Sigmoid colon (tissue), 7 donors: ENCODE results near the gene ATP5F1D. TPM values are rescaled to one million over a fixed set of nuclear protein-coding genes. Genes with fewer than 3 reads are reported as not detected.

Experiments used
- DNase-seq: peaks from one replicate; pipeline ENCODE4 v3.0.0-alpha.2; 2019
- H3K27ac ChIP-seq, 4 donors: fragments of 200-600 bp; sonication (generic); one replicate each; pipeline ENCODE4 v1.5.1; 2016 to 2019; ENCODE audit warnings: mild to moderate bottlenecking in 1 of 4
- H3K27me3 ChIP-seq, 3 donors: fragments of 200-600 bp; sonication (generic); one replicate each; pipeline ENCODE4 v1.5.1; 2019; ENCODE audit warnings: mild to moderate bottlenecking in 1 of 3
- H3K36me3 ChIP-seq, 4 donors: fragments of 200-600 bp; sonication (generic); one replicate each; pipeline ENCODE4 v1.5.1; 2016 to 2019
- H3K4me1 ChIP-seq, 4 donors: fragments of 200-600 bp; sonication (generic); one replicate each; pipeline ENCODE4 v1.5.1; 2017 to 2019
- H3K4me3 ChIP-seq, 4 donors: fragments of 200-600 bp; sonication (generic); one replicate each; pipeline ENCODE4 v1.5.1; 2017 to 2019; ENCODE audit warnings: mild to moderate bottlenecking in 2 of 4, moderate library complexity in 1 of 4
- H3K9me3 ChIP-seq, 4 donors: fragments of 200-600 bp in 3 of 4; sonication (generic) in 3 of 4; one replicate each; pipeline versions ENCODE4 v1.5.1 to v1.6.1; 2013 to 2019
- EP300 ChIP-seq, 4 donors: sonication (generic); formaldehyde crosslinking; IDR thresholded peaks; one replicate each; pipeline ENCODE4 v1.6.1; 2017; ENCODE audit warnings: antibody characterized with exemption in 4 of 4
- POLR2A ChIP-seq, 2 donors: fragments of 450-650 bp; IDR thresholded peaks; one replicate each; pipeline ENCODE4 v1.6.1; 2016; ENCODE audit warnings: antibody characterized with exemption in 2 of 2, mild to moderate bottlenecking in 2 of 2, moderate library complexity in 2 of 2
- POLR2AphosphoS5 ChIP-seq, 4 donors: sonication (generic); formaldehyde crosslinking; IDR thresholded peaks; one replicate each; pipeline ENCODE4 v1.6.1; 2017; ENCODE audit warnings: antibody characterized with exemption in 4 of 4
- WGBS, 2 donors: extraction: QIAGEN DNeasy Blood & Tissue Kit; methylation state at CpG; one replicate each; pipeline ENCODE4 v1.1.7; 2013; 5-methylcytosine and 5-hydroxymethylcytosine counted together
- intact Hi-C: fragments of 100-400 bp; cut with DNase I; formaldehyde crosslinking; loops from one replicate; pipeline ENCODE4 v1.15.1; 2023
- polyA plus RNA-seq, 3 donors: library from polyadenylated mRNA; stranded (reverse); fragments of 200-250 nt; gene quantifications; one replicate each; pipeline ENCODE4 v1.2.3, GENCODE V29; 2013
- total RNA-seq, 4 donors: library from RNA; depleted of rRNA; stranded (reverse); fragments of >200 nt; gene quantifications; one replicate each; pipeline ENCODE4 v1.1.0, GENCODE V29; 2016
- TF ChIP-seq, protein P1 (sequence below), 4 experiments: fragments of 450-650 bp in 3 of 4; fragments of 200-600 bp in 1 of 4; IDR thresholded peaks; one replicate each; pipeline ENCODE4 v1.5.1; 2016 to 2019; ENCODE audit warnings: antibody characterized with exemption in 4 of 4, mild to moderate bottlenecking in 3 of 4, moderate library complexity in 2 of 4
- donor health status: healthy with polysubstance abuse.
- donor health status: Bipolar disorder and iron deficiency.
- donor health status: healthy.

ATP5F1D gene
- total and polyA plus RNA-seq, 7 donors, result 74.7 to 390 (median 112) TPM

DNA sequence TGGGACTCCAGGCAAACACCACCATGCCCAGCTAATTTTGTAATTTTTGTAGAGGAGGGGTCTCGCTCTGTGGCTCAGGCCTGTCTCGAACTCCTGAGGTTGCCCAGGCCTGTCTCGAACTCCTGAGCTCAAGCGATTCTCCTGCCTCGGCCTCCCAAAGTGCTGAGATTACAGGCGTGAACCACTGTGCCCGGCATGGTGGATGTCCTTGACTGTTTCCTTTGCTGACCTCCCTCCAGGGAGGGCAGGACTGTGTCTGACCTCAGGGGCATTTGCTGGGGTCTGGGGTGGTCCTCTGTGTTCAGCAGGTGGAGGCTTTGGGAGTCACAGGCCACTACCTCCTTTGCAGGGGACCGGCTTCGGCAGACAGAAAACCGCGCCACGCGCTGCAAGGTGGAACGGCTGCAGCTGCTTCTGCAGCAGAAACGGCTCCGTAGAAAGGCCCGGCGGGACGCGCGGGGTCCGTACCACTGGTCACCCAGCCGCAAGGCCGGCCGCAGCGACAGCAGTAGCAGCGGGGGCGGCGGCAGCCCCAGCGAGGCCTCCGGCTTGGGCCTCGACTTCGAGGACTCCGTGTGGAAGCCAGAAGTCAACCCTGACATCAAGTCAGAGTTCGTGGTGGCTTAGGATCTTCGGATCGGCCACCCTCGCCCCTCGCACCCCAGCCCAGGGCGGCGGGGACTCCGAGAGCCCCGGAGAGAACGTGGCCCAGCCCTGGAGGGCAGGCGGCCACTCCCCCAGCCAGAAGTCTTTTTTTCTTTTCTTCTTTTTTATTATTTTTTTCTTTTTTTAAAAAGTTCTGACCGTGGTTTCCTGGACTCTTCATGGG, 15.3 kb downstream of the ATP5F1D start:
- TF ChIP-seq EP300 (IDR thresholded peaks at IDR 0.05) (no peak), POLR2A (IDR thresholded peaks at IDR 0.05) (no peak), POLR2AphosphoS5 (IDR thresholded peaks at IDR 0.05) (peak in 2 of 4 donors; percentile 25 to 50)
- TF ChIP-seq, protein P1, sequence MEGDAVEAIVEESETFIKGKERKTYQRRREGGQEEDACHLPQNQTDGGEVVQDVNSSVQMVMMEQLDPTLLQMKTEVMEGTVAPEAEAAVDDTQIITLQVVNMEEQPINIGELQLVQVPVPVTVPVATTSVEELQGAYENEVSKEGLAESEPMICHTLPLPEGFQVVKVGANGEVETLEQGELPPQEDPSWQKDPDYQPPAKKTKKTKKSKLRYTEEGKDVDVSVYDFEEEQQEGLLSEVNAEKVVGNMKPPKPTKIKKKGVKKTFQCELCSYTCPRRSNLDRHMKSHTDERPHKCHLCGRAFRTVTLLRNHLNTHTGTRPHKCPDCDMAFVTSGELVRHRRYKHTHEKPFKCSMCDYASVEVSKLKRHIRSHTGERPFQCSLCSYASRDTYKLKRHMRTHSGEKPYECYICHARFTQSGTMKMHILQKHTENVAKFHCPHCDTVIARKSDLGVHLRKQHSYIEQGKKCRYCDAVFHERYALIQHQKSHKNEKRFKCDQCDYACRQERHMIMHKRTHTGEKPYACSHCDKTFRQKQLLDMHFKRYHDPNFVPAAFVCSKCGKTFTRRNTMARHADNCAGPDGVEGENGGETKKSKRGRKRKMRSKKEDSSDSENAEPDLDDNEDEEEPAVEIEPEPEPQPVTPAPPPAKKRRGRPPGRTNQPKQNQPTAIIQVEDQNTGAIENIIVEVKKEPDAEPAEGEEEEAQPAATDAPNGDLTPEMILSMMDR (IDR thresholded peaks at IDR 0.05), result no peak
- Histone ChIP-seq H3K36me3 (peaks cover 20 to 49% (median 25%) of the 10 kb centered on the region in 4 donors), H3K4me3 (no peak overlapping the region), H3K27ac (peak overlapping the region; percentile 96 to 100 (median 100)), H3K9me3 (no peaks in the 10 kb centered on the region), H3K27me3 (no peaks in the 10 kb centered on the region), H3K4me1 (peaks cover 3 to 93% (median 82%) of the 10 kb centered on the region in 4 donors)
- 89% methylated on average over 46 of the region's 46 CpGs for WGBS, 2 donors
- DNase-seq, result no peak
- intact Hi-C loops, result no loop called here

DNA sequence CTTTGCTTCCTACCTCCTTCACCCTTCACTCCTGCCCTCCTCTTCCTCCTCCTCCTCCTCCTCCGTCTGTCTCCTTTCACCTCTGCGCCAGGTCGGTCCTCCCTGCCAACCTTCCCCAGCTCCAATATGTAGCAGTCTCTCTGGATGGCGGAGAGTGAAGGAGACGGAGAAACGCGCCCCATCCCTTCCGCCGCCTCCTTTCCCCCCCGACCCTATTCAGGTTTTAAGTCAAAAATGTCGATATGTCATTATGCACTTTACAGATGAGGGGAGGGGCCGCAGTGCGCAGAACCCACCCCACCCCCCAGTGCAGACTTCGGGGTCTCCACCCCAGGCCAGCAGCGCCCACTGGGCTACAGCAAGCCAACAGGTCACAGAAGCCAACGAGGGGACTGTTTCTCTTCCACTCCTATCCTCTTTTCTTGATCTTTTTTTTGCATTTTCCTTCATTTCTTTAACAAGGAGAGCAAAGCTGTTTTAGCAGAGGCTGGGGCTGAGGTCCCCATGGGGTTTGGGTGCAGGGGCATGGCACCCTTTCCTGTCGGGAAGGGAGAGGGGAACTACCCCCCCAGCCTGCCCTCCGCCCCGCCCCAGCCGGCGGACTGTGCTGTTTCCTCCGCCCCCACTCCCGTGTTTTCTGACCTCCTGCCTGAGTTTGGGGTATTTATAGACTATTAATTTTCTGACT, 16.1 kb downstream of the ATP5F1D start:
- WGBS, 2 donors, result 67 to 68% methylated on average over 23 of the region's 23 CpGs
- H3K9me3 ChIP-seq, result no peaks in the 10 kb centered on the region
- intact Hi-C loops, result no loop called here
- no peak for DNase-seq
- H3K27ac ChIP-seq, result peak overlapping the region; percentile 96 to 100 (median 100)
- H3K27me3 ChIP-seq, result no peaks in the 10 kb centered on the region
- peak in 1 of 4 donors; percentile 6 for TF ChIP-seq POLR2AphosphoS5 (IDR thresholded peaks at IDR 0.05)
- TF ChIP-seq EP300 (IDR thresholded peaks at IDR 0.05), result no peak
- TF ChIP-seq, protein P1 (IDR thresholded peaks at IDR 0.05), result no peak
- H3K4me3 ChIP-seq, result no peak overlapping the region
- H3K36me3 ChIP-seq, result peaks cover 20 to 47% (median 24%) of the 10 kb centered on the region in 4 donors
- H3K4me1 ChIP-seq, result peaks cover 2 to 93% (median 84%) of the 10 kb centered on the region in 4 donors

DNA sequence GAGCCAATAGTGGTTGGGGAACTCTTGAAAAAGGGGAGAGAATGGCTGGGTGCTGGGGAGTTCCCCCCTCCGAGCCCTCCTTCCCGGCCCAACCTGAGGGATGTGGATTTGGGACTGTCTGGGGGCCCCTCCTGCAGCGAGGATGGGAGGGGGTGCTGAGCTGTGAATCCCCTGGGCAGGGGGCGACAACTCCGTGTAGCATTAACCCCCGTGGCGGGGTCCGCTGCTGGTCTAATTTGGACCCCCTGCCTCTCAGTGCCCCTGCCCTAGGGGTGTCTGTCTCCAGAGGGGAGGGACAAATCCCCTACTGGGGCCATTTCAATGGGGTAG, 16.6 kb downstream of the ATP5F1D start:
- Histone ChIP-seq H3K9me3 (no peaks in the 10 kb centered on the region), H3K4me3 (no peak overlapping the region), H3K27ac (peak overlapping the region; percentile 96 to 100 (median 100)), H3K4me1 (peaks cover 0 to 89% (median 85%) of the 10 kb centered on the region in 4 donors), H3K36me3 (peaks cover 20 to 47% (median 24%) of the 10 kb centered on the region in 4 donors), H3K27me3 (no peaks in the 10 kb centered on the region)
- WGBS, 2 donors, result 75 to 80% methylated on average over 8 of the region's 8 CpGs
- TF ChIP-seq EP300 (IDR thresholded peaks at IDR 0.05) (no peak), POLR2AphosphoS5 (IDR thresholded peaks at IDR 0.05) (no peak), POLR2A (IDR thresholded peaks at IDR 0.05) (no peak)
- TF ChIP-seq, protein P1 (IDR thresholded peaks at IDR 0.05), result no peak
- intact Hi-C loops, result no loop called here
- DNase-seq, result no peak

DNA sequence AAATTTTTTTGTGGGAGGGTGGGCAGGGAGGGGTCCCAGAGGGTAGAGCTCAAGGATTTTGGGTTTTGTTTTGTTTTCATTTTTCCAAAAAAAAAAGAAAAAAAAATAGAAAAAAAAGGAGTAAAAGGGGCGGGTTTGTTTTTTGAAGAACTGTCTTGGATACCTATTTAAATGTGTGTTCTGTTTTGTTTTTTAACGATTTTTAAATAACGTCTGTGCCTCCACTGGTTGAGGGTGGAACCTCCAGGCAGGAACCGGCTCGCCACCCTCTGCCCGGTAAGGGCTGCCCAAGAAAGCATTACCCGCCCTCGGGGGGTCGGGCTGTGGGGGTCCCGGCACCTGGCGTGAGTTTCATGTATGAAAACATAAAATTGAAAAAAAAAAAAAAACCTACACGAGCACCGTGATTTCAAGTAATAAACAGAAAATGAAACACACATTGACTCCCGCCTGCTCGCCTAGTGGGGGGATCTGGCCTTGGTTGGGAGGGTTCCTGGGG, 17.2 kb downstream of the ATP5F1D start:
- H3K4me3 ChIP-seq, result peak overlapping the region in 2 of 4 donors; percentile 18 to 28
- peaks cover 0 to 84% (median 80%) of the 10 kb centered on the region in 4 donors for H3K4me1 ChIP-seq
- peak overlapping the region; percentile 96 to 100 (median 100) for H3K27ac ChIP-seq
- DNase-seq, result no peak
- no peaks in the 10 kb centered on the region for H3K27me3 ChIP-seq
- no peaks in the 10 kb centered on the region for H3K9me3 ChIP-seq
- intact Hi-C loops, result no loop called here
- H3K36me3 ChIP-seq, result peaks cover 20 to 45% (median 24%) of the 10 kb centered on the region in 4 donors
- WGBS, 2 donors, result 6 to 9% methylated on average over 15 of the region's 15 CpGs
- TF ChIP-seq POLR2A (IDR thresholded peaks at IDR 0.05) (no peak), POLR2AphosphoS5 (IDR thresholded peaks at IDR 0.05) (no peak)
- TF ChIP-seq, protein P1 (IDR thresholded peaks at IDR 0.05), result no peak
